Loucy (cell line): ENCODE measurements around the gene TMEFF1.

ENCODE experiments used
- H2AFZ ChIP-seq: fragments of 200-600 bp; sonication (generic); 2 replicates; pipeline ENCODE4 v1.6.0; 2016; ENCODE audit warnings: antibody characterized with exemption, mild to moderate bottlenecking, low read length, moderate library complexity
- H3F3A ChIP-seq: fragments of 200-600 bp; 2 replicates; pipeline ENCODE4 v1.6.0; 2016; ENCODE audit warnings: antibody characterized with exemption, low read depth, mild to moderate bottlenecking
- H3K27me3 ChIP-seq: fragments of 200-600 bp; sonication (generic); 2 replicates; pipeline ENCODE4 v1.6.1; 2014; ENCODE audit warnings: low read length, mild to moderate bottlenecking; ENCODE audit not compliant: insufficient read depth, poor library complexity, severe bottlenecking
- H3K36me3 ChIP-seq: fragments of 200-600 bp; sonication (generic); 2 replicates; pipeline ENCODE4 v1.6.1; 2016; ENCODE audit warnings: low read length; ENCODE audit not compliant: insufficient read depth
- H3K4me1 ChIP-seq: fragments of 200-600 bp; sonication (generic); 2 replicates; pipeline ENCODE4 v1.5.1; 2014; ENCODE audit warnings: low read length, mild to moderate bottlenecking; ENCODE audit not compliant: insufficient read depth, poor library complexity, severe bottlenecking
- H3K4me2 ChIP-seq: fragments of 200-600 bp; sonication (generic); 2 replicates; pipeline ENCODE4 v1.6.0; 2014; ENCODE audit warnings: antibody characterized with exemption, low read length, low read depth, mild to moderate bottlenecking; ENCODE audit not compliant: poor library complexity, severe bottlenecking
- H3K4me3 ChIP-seq: fragments of 200-600 bp; sonication (generic); 2 replicates; pipeline ENCODE4 v1.5.1; 2014; ENCODE audit warnings: low read length, mild to moderate bottlenecking, mixed read lengths; ENCODE audit not compliant: poor library complexity, severe bottlenecking
- H3K79me2 ChIP-seq: fragments of 200-600 bp; sonication (generic); 2 replicates; pipeline ENCODE4 v1.6.1; 2014; ENCODE audit warnings: low read length; ENCODE audit not compliant: insufficient read depth
- H3K9ac ChIP-seq: fragments of 200-600 bp; sonication (generic); 2 replicates; pipeline ENCODE4 v1.6.0; 2014; ENCODE audit warnings: mild to moderate bottlenecking, low read depth, low read length, moderate library complexity; ENCODE audit not compliant: poor library complexity, severe bottlenecking
- H3K9me2 ChIP-seq: fragments of 200-600 bp; sonication (generic); replicated peaks from 2 replicates; pipeline ENCODE4 v1.6.1; 2016; ENCODE audit warnings: low read depth, low read length, mixed read lengths
- H3K9me3 ChIP-seq: fragments of 200-600 bp; sonication (generic); 2 replicates; pipeline ENCODE4 v1.6.1; 2014; ENCODE audit warnings: mild to moderate bottlenecking, antibody characterized with exemption, low read length, low read depth; ENCODE audit not compliant: insufficient read depth
- H4K20me1 ChIP-seq: fragments of 200-600 bp; sonication (generic); 2 replicates; pipeline ENCODE4 v1.6.0; 2014; ENCODE audit warnings: antibody characterized with exemption, low read length, mild to moderate bottlenecking; ENCODE audit not compliant: insufficient read depth, poor library complexity, severe bottlenecking
- CTCF ChIP-seq: fragments of 200-600 bp; sonication (generic); conservative IDR thresholded peaks from 2 replicates; pipeline ENCODE4 v1.5.1; 2014; ENCODE audit warnings: mild to moderate bottlenecking, antibody characterized with exemption, low read length
- EZH2phosphoT487 ChIP-seq: fragments of 200-600 bp; IDR thresholded peaks from 2 replicates; pipeline ENCODE4 v1.6.1; 2018; ENCODE audit warnings: antibody characterized with exemption, mild to moderate bottlenecking, moderate library complexity, borderline replicate concordance

Gene TMEFF1

GRCh38 chr9:100492952-100493351 is 20.0 kb downstream of the TMEFF1 start:
- no peak overlapping the region; the same call in 1 of the 2 replicates for H2AFZ ChIP-seq
- H4K20me1 ChIP-seq, result no peaks in the 10 kb centered on the region
- H3K4me3 ChIP-seq, result no peak overlapping the region
- no peaks in the 10 kb centered on the region; the same call in 1 of the 2 replicates for H3K79me2 ChIP-seq
- H3K27me3 ChIP-seq, result no peaks in the 10 kb centered on the region
- peaks cover 13% of the 10 kb centered on the region for H3K4me1 ChIP-seq
- no peaks in the 10 kb centered on the region for H3F3A ChIP-seq
- no peaks in the 10 kb centered on the region for H3K36me3 ChIP-seq
- no peaks in the 10 kb centered on the region for H3K9me3 ChIP-seq
- no peaks in the 10 kb centered on the region for H3K9me2 ChIP-seq
- TF ChIP-seq EZH2phosphoT487 (no peak), CTCF (peak; percentile 40)
- peak overlapping the region; percentile 25 for H3K4me2 ChIP-seq
- H3K9ac ChIP-seq, result no peak overlapping the region

- no peaks in the 10 kb centered on the region for H3K9me3 ChIP-seq
- H3K36me3 ChIP-seq, result 0 out of 2 replicates have a peak, but pooled peaks cover 4% of the 10 kb centered on the region
- no peaks in the 10 kb centered on the region for H3K4me1 ChIP-seq
- no peaks in the 10 kb centered on the region; the same call in 1 of the 2 replicates for H3K79me2 ChIP-seq
- H3K4me3 ChIP-seq, result no peak overlapping the region
- H3K9me2 ChIP-seq, result no peaks in the 10 kb centered on the region
- no peaks in the 10 kb centered on the region for H4K20me1 ChIP-seq
- no peak overlapping the region for H3K9ac ChIP-seq
- H2AFZ ChIP-seq, result no peak overlapping the region
- no peaks in the 10 kb centered on the region for H3K27me3 ChIP-seq
- H3F3A ChIP-seq, result no peaks in the 10 kb centered on the region
- TF ChIP-seq EZH2phosphoT487, result no peak
- no peak for TF ChIP-seq CTCF
- H3K4me2 ChIP-seq, result no peak overlapping the region
Observed at GRCh38 chr9:100498592-100498991, 25.6 kb downstream of the TMEFF1 start.

GRCh38 chr9:100499460-100499859 is 26.5 kb downstream of the TMEFF1 start:
- no peaks in the 10 kb centered on the region for H3K4me1 ChIP-seq
- no peak overlapping the region for H3K4me2 ChIP-seq
- no peak overlapping the region for H2AFZ ChIP-seq
- H3K36me3 ChIP-seq, result 0 out of 2 replicates have a peak, but pooled peaks cover 4% of the 10 kb centered on the region
- no peaks in the 10 kb centered on the region for H3K79me2 ChIP-seq
- H3K27me3 ChIP-seq, result no peaks in the 10 kb centered on the region
- TF ChIP-seq EZH2phosphoT487, result no peak
- TF ChIP-seq CTCF, result no peak
- H4K20me1 ChIP-seq, result no peaks in the 10 kb centered on the region
- H3K9me3 ChIP-seq, result no peaks in the 10 kb centered on the region
- H3K4me3 ChIP-seq, result no peak overlapping the region
- no peaks in the 10 kb centered on the region for H3F3A ChIP-seq
- H3K9ac ChIP-seq, result no peak overlapping the region
- H3K9me2 ChIP-seq, result no peaks in the 10 kb centered on the region
